HepG2 (cell line): ENCODE data around the gene KIAA1217.

ENCODE experiments used
- EZH2 ChIP-seq: conservative IDR thresholded peaks from 2 replicates; pipeline ENCODE4 v1.6.1; 2012; ENCODE audit warnings: mild to moderate bottlenecking, low read depth, low read length, moderate library complexity
- IRF9 ChIP-seq: sonication (generic); formaldehyde crosslinking; IDR thresholded peaks from 2 replicates; pipeline ENCODE4 v1.8.0; 2022; ENCODE audit warnings: missing genetic modification reagents, mild to moderate bottlenecking, borderline replicate concordance
- POLR2A ChIP-seq, 2 experiments: IDR thresholded peaks; 2 replicates each; pipeline ENCODE4 v1.6.1; 2011; ENCODE audit warnings: low read depth in 2 of 2, low read length in 2 of 2, mild to moderate bottlenecking in 1 of 2, moderate library complexity in 1 of 2; ENCODE audit not compliant: insufficient read depth in 1 of 2
- ZNF34 ChIP-seq: sonication (generic); formaldehyde crosslinking; IDR thresholded peaks from 2 replicates; pipeline ENCODE4 v1.4.0; 2020; ENCODE audit warnings: mild to moderate bottlenecking, missing genetic modification reagents, borderline replicate concordance

- TF ChIP-seq ZNF34 (CRISPR knock-in tag) (no peak), EZH2 (no peak), POLR2A (IDR thresholded peaks at IDR 0.05; ENCODE audit: insufficient read depth in 1 of 2, low read depth in 2 of 2, low read length in 2 of 2) (no peak), IRF9 (CRISPR knock-in tag) (no peak)
Measured at GRCh38 chr10:24439935-24440334, 231.0 kb downstream of the KIAA1217 start.
